K562 (cell line): ENCODE data around the gene DNAAF6. TPM values are rescaled to one million over a fixed set of nuclear protein-coding genes. Genes with fewer than 3 reads are reported as not detected.

ENCODE experiments used
- CREBBP ChIP-seq: IDR thresholded peaks from one replicate; pipeline ENCODE4 v1.6.1; 2012; ENCODE audit warnings: low read depth, mild to moderate bottlenecking, control low read depth, inconsistent platforms, low read length
- ETS2 ChIP-seq: IDR thresholded peaks from 2 replicates; pipeline ENCODE4 v1.6.1; 2016; ENCODE audit warnings: borderline replicate concordance, missing genetic modification characterization, mild to moderate bottlenecking, moderate library complexity, missing compliant biosample characterization; ENCODE audit not compliant: poor library complexity, severe bottlenecking
- FOXJ3 ChIP-seq: sonication (generic); formaldehyde crosslinking; IDR thresholded peaks from 2 replicates; pipeline ENCODE4 v1.4.0; 2020; ENCODE audit warnings: mild to moderate bottlenecking, missing genetic modification reagents
- FUS ChIP-seq: fragments of 200-400 bp; formaldehyde crosslinking; optimal IDR thresholded peaks from 2 replicates; pipeline ENCODE3; 2017; ENCODE audit warnings: low read depth, low read length
- HEY1 ChIP-seq: fragments of 250-450 bp; sonication (Bioruptor Pico); IDR thresholded peaks from 2 replicates; pipeline ENCODE4 v1.5.0; 2020; ENCODE audit warnings: mild to moderate bottlenecking, moderate library complexity, borderline replicate concordance
- MAFK ChIP-seq: IDR thresholded peaks from 2 replicates; pipeline ENCODE4 v1.6.1; 2011; ENCODE audit warnings: low read length, improper control_type of control experiment
- MCM3 ChIP-seq: fragments of 450-650 bp; IDR thresholded peaks from 2 replicates; pipeline ENCODE4 v1.6.1; 2016
- MEF2D ChIP-seq: conservative IDR thresholded peaks from 2 replicates; pipeline ENCODE4 v1.6.1; 2016; ENCODE audit warnings: low read depth, missing genetic modification characterization, missing compliant biosample characterization
- MITF ChIP-seq: IDR thresholded peaks from 2 replicates; pipeline ENCODE4 v1.6.1; 2014; ENCODE audit warnings: antibody characterized with exemption
- MNT ChIP-seq, 2 experiments: fragments of 450-650 bp; conservative IDR thresholded peaks; 2 replicates each; pipeline ENCODE4 v1.6.1; 2017; ENCODE audit warnings: mild to moderate bottlenecking in 2 of 2, moderate library complexity in 2 of 2
- NFRKB ChIP-seq: fragments of 450-650 bp; IDR thresholded peaks from 2 replicates; pipeline ENCODE4 v1.6.1; 2016; ENCODE audit warnings: low read depth
- POLR2AphosphoS5 ChIP-seq: IDR thresholded peaks from 2 replicates; pipeline ENCODE4 v1.6.1; 2011; ENCODE audit warnings: mild to moderate bottlenecking, low read depth, low read length, moderate library complexity; ENCODE audit not compliant: control insufficient read depth, insufficient read depth
- POLR3A ChIP-seq: IDR thresholded peaks from 2 replicates; pipeline ENCODE4 v1.6.1; 2011; ENCODE audit warnings: borderline replicate concordance, mild to moderate bottlenecking, moderate library complexity; ENCODE audit not compliant: insufficient read length, insufficient read depth; ENCODE audit errors: extremely low read depth
- RBM25 ChIP-seq: fragments of 200-400 bp; formaldehyde crosslinking; IDR thresholded peaks from 2 replicates; pipeline ENCODE4 v1.6.1; 2018; ENCODE audit warnings: low read length, low read depth, moderate library complexity; ENCODE audit not compliant: severe bottlenecking
- SAP30 ChIP-seq: fragments of 200-600 bp; sonication (generic); IDR thresholded peaks from 2 replicates; pipeline ENCODE4 v1.6.1; 2012; ENCODE audit warnings: borderline replicate concordance, low read depth, mild to moderate bottlenecking, moderate library complexity, low read length, control low read depth, inconsistent platforms; ENCODE audit not compliant: insufficient read depth, poor library complexity, severe bottlenecking
- SP2 ChIP-seq: IDR thresholded peaks from 2 replicates; pipeline ENCODE4 v1.6.1; 2011; ENCODE audit warnings: mild to moderate bottlenecking, low read depth, low read length, moderate library complexity; ENCODE audit not compliant: poor library complexity, severe bottlenecking; ENCODE audit errors: extremely low read depth
- STAT5B ChIP-seq: fragments of 250-450 bp; sonication (Bioruptor Pico); IDR thresholded peaks from 2 replicates; pipeline ENCODE4 v1.8.0; 2021; ENCODE audit warnings: mild to moderate bottlenecking, inconsistent platforms
- TCF7L2 ChIP-seq: fragments of 150-350 bp; IDR thresholded peaks from 2 replicates; pipeline ENCODE4 v1.6.1; 2016; ENCODE audit warnings: low read depth, mild to moderate bottlenecking, low read length, moderate library complexity
- THRAP3 ChIP-seq: fragments of 450-650 bp; IDR thresholded peaks from 2 replicates; pipeline ENCODE4 v1.6.1; 2016; ENCODE audit warnings: mild to moderate bottlenecking, inconsistent platforms, borderline replicate concordance
- VEZF1 ChIP-seq: fragments of 200-800 bp; sonication (Bioruptor generic); IDR thresholded peaks from 2 replicates; pipeline ENCODE4 v1.6.1; 2017; ENCODE audit warnings: missing genetic modification characterization, missing compliant biosample characterization
- ZKSCAN1 ChIP-seq: fragments of 150-350 bp; IDR thresholded peaks from 2 replicates; pipeline ENCODE4 v1.6.1; 2016; ENCODE audit warnings: low read depth, low read length
- ZKSCAN3 ChIP-seq: fragments of 250-450 bp; sonication (Bioruptor Pico); IDR thresholded peaks from 2 replicates; pipeline ENCODE4 v1.4.0; 2020
- ZNF165 ChIP-seq: fragments of 250-450 bp; sonication (Bioruptor Pico); IDR thresholded peaks from 2 replicates; pipeline ENCODE4 v1.4.0; 2020; ENCODE audit warnings: borderline replicate concordance
- polyA plus RNA-seq, 8 experiments: library from polyadenylated mRNA; depleted of rRNA in 4 of 8; stranded (reverse) in 5 of 8; unstranded in 3 of 8; fragments of >200 nt; fragmentation: Nextera tagmentation in 2 of 8; fragmentation: Illumina TruSeq in 1 of 8; extraction: Ambion mirVana in 2 of 8; extraction: Trizol in 1 of 8; gene quantifications; 2 replicates each; pipeline versions ENCODE4 v1.2.1 to v1.2.3, GENCODE V29; 2011 to 2014; ENCODE audit warnings: inconsistent platforms in 1 of 8, missing spikeins in 1 of 8
- total RNA-seq, 7 experiments: library from RNA; depleted of rRNA in 6 of 7; stranded (reverse); fragments of >200 nt in 6 of 7; fragmentation: Illumina TruSeq in 2 of 7; extraction: Trizol in 2 of 7; gene quantifications; 2 replicates each; pipeline versions ENCODE4 v1.2.1 to v1.2.3, GENCODE V29; 2011 to 2021; ENCODE audit warnings: low replicate concordance in 1 of 7

Gene DNAAF6
- total and polyA plus RNA-seq, 9 of the 15 experiments (the other 6 are each of a cell fraction or from before 2014, with no cell fraction given), result 0.04 to 0.17 (median 0.14) TPM; not detected in 4

- TF ChIP-seq FUS, result no peak
- TF ChIP-seq VEZF1, result peak; percentile 34; the same call in 1 of the 2 replicates
- TF ChIP-seq SP2, result no peak
- no peak for TF ChIP-seq MAFK
- no peak for TF ChIP-seq THRAP3
- TF ChIP-seq SAP30, result peak; percentile 85
- TF ChIP-seq RBM25, result peak; percentile 19
- TF ChIP-seq POLR3A, result no peak
- TF ChIP-seq MITF, result no peak
- TF ChIP-seq ZNF165 (CRISPR knock-in tag), result no peak
- 0 out of 2 replicates have a peak, but pooled peaks have one; percentile 40 for TF ChIP-seq NFRKB
- TF ChIP-seq FOXJ3 (CRISPR knock-in tag), result 0 out of 2 replicates have a peak, but pooled peaks have one; percentile 65
- no peak for TF ChIP-seq STAT5B (CRISPR knock-in tag)
- no peak for TF ChIP-seq ZKSCAN1
- TF ChIP-seq HEY1 (CRISPR knock-in tag), result no peak
- no peak for TF ChIP-seq ZKSCAN3
- peak; percentile 84 to 91 for TF ChIP-seq MNT (conservative IDR thresholded peaks at IDR 0.05)
- TF ChIP-seq ETS2 (tag), result no peak
- no peak for TF ChIP-seq MCM3
- TF ChIP-seq MEF2D (tag), result 0 out of 2 replicates have a peak, but pooled peaks have one; percentile 48
- TF ChIP-seq CREBBP, result no peak
- peak; percentile 64 for TF ChIP-seq POLR2AphosphoS5
- TF ChIP-seq TCF7L2, result no peak
These were observed at the start of gene DNAAF6, which contains the start of gene NUP62CL (continued) for GRCh38 chrX:107205770-107206696.
